B cell (primary cell): ENCODE measurements around the gene MRPL10. TPM values are rescaled to one million over a fixed set of nuclear protein-coding genes. Genes with fewer than 3 reads are reported as not detected.
"Not testable (repeated sequence)": the region's sequence is repeated elsewhere in the genome, so short reads cannot be mapped to it uniquely, and the experiment has no call there.

Source experiments
- ATAC-seq: fragments of 200-7000 bp; cut with Tn5 transposase; one replicate; pipeline ENCODE4 v1.10.0; 2021; ENCODE audit warnings: low read depth, mild to moderate bottlenecking, moderate number of reproducible peaks, moderate library complexity
- CTCF ChIA-PET: fragments of 350-600 bp; sonication (Branson Sonifier 250); formaldehyde crosslinking; loops from one replicate; lab custom pipeline; 2021; ENCODE audit warnings: antibody characterized with exemption, inconsistent platforms; lab: Charles Lee
- POLR2A ChIA-PET: fragments of 350-600 bp; sonication (Branson Sonifier 250); formaldehyde crosslinking; loops from one replicate; lab custom pipeline; 2021; ENCODE audit warnings: antibody characterized with exemption; lab: Charles Lee
- DNase-seq: peaks from one replicate; pipeline ENCODE4 v3.0.0; 2013
- H2AFZ ChIP-seq: 2 replicates; pipeline ENCODE4 v1.6.1; 2012; ENCODE audit warnings: mild to moderate bottlenecking, low read depth, low read length; ENCODE audit not compliant: insufficient read depth, poor library complexity, severe bottlenecking
- H3K27ac ChIP-seq, 2 donors: 1 replicate in 1 of 2; 2 replicates in 1 of 2; pipeline ENCODE4 v1.5.1; 2012 to 2013; ENCODE audit warnings: low read length in 2 of 2, mild to moderate bottlenecking in 2 of 2, moderate library complexity in 1 of 2
- H3K27me3 ChIP-seq, 4 experiments: fragments of 200-600 bp in 1 of 4; sonication (generic) in 1 of 4; replicated peaks in 1 of 4; 1 replicate in 2 of 4; 2 replicates in 2 of 4; pipeline versions ENCODE4 v1.6.1 to v1.7.0; 2013 to 2016; ENCODE audit warnings: low read length in 3 of 4, mild to moderate bottlenecking in 2 of 4, mixed read lengths in 1 of 4, moderate library complexity in 1 of 4; ENCODE audit not compliant: insufficient read depth in 4 of 4, control insufficient read depth in 3 of 4; ENCODE audit errors: control extremely low read depth in 1 of 4
- H3K36me3 ChIP-seq, 2 experiments: replicated peaks in 1 of 2; 1 replicate in 1 of 2; 2 replicates in 1 of 2; pipeline versions ENCODE4 v1.6.1 to v1.7.1; 2013; ENCODE audit warnings: low read length in 1 of 2; ENCODE audit not compliant: insufficient read depth in 2 of 2, control insufficient read depth in 1 of 2; ENCODE audit errors: control extremely low read depth in 1 of 2, extremely low read depth in 1 of 2
- H3K4me1 ChIP-seq, 2 donors: fragments of 200-600 bp in 1 of 2; sonication (generic) in 1 of 2; 1 replicate in 1 of 2; 2 replicates in 1 of 2; pipeline versions ENCODE4 v1.5.1 to v1.6.1; 2013 to 2017; ENCODE audit warnings: low read length in 2 of 2; ENCODE audit not compliant: control insufficient read depth in 2 of 2, insufficient read depth in 2 of 2
- H3K4me2 ChIP-seq: replicated peaks from 2 replicates; pipeline ENCODE3; 2012; ENCODE audit warnings: mild to moderate bottlenecking, low read depth, low read length; ENCODE audit not compliant: poor library complexity, severe bottlenecking
- H3K4me3 ChIP-seq, 5 experiments: fragments of 200-600 bp in 1 of 5; sonication (generic) in 1 of 5; 1 replicate in 3 of 5; 2 replicates in 2 of 5; pipeline versions ENCODE4 v1.5.1 to v1.7.0; 2011 to 2016; ENCODE audit warnings: low read length in 4 of 5, mild to moderate bottlenecking in 4 of 5, low read depth in 2 of 5, control low read depth in 1 of 5, moderate library complexity in 1 of 5; ENCODE audit not compliant: insufficient read depth in 1 of 5; ENCODE audit errors: control extremely low read depth in 1 of 5, extremely low read depth in 1 of 5
- H3K79me2 ChIP-seq: fragments of 200-600 bp; sonication (generic); one replicate; pipeline ENCODE4 v1.6.0; 2016; ENCODE audit warnings: low read length; ENCODE audit not compliant: control insufficient read depth, insufficient read depth
- H3K9ac ChIP-seq: fragments of 200-600 bp; sonication (generic); 2 replicates; pipeline ENCODE4 v1.6.1; 2017; ENCODE audit warnings: mild to moderate bottlenecking, low read length, moderate library complexity
- H3K9me3 ChIP-seq, 3 donors: one replicate each; pipeline versions ENCODE4 v1.6.1 to v1.7.1; 2013; ENCODE audit warnings: low read length in 2 of 3; ENCODE audit not compliant: control insufficient read depth in 2 of 3, insufficient read depth in 1 of 3; ENCODE audit errors: control extremely low read depth in 1 of 3
- H4K20me1 ChIP-seq: 2 replicates; pipeline ENCODE4 v1.6.0; 2012; ENCODE audit warnings: mild to moderate bottlenecking, low read length; ENCODE audit not compliant: insufficient read depth, control insufficient read depth, poor library complexity, severe bottlenecking
- H3K27ac Mint-ChIP-seq: one replicate; pipeline ENCODE4 v1.8.0; 2021; ENCODE audit warnings: mixed read lengths
- H3K27me3 Mint-ChIP-seq: one replicate; pipeline ENCODE4 v1.8.0; 2021; ENCODE audit warnings: mixed read lengths
- H3K4me1 Mint-ChIP-seq: one replicate; pipeline ENCODE4 v1.8.0; 2021; ENCODE audit warnings: mixed read lengths
- H3K4me3 Mint-ChIP-seq: one replicate; pipeline ENCODE4 v1.8.0; 2021; ENCODE audit warnings: mixed read lengths
- H3K9me3 Mint-ChIP-seq: one replicate; pipeline ENCODE4 v1.8.0; 2022; ENCODE audit warnings: mixed read lengths; ENCODE audit not compliant: insufficient read depth
- EZH2 ChIP-seq: IDR thresholded peaks from 2 replicates; pipeline ENCODE4 v1.6.1; 2012; ENCODE audit warnings: borderline replicate concordance, low read depth, mild to moderate bottlenecking, moderate library complexity, low read length; ENCODE audit not compliant: insufficient read depth, poor library complexity, severe bottlenecking
- WGBS: methylation state at CpG from one replicate; pipeline ENCODE4 v1.1.5; 2013; ENCODE audit warnings: missing lambda C conversion rate; ENCODE audit not compliant: insufficient coverage; 5-methylcytosine and 5-hydroxymethylcytosine counted together
- intact Hi-C: fragments of 100-400 bp; cut with micrococcal nuclease; formaldehyde crosslinking; loops from one replicate; pipeline ENCODE4 v1.10.0; 2022
- polyA plus RNA-seq: library from polyadenylated mRNA; depleted of rRNA; stranded (reverse); fragments of >200 nt; gene quantifications from 2 replicates; pipeline ENCODE4 v1.2.3, GENCODE V29; 2012
- total RNA-seq, 2 donors: library from RNA; stranded (reverse); fragments of 120-200 nt in 1 of 2; gene quantifications; 1 replicate in 1 of 2; 2 replicates in 1 of 2; pipeline versions ENCODE4 v1.2.3 to v1.2.4, GENCODE V29; 2013 to 2022
- TF ChIP-seq, protein P1 (sequence below): fragments of 200-600 bp; IDR thresholded peaks from one replicate; pipeline ENCODE4 v1.8.0; 2022; ENCODE audit warnings: antibody characterized with exemption, mild to moderate bottlenecking

The MRPL10 gene
- total and polyA plus RNA-seq, 2 donors (not counting 1 experiment from before 2014, with no cell fraction given): 34.8 to 39.4 TPM

GRCh38 chr17:47774987-47775580 lies 56.3 kb downstream of the MRPL10 start:
- ATAC-seq: no peak
- DNase-seq: no peak
- H3K4me3 ChIP-seq: no peak overlapping the region
- Mint-ChIP-seq H3K27ac (no peak overlapping the region), H3K4me3 (no peak overlapping the region), H3K27me3 (peaks cover 50% of the 10 kb centered on the region), H3K9me3 (no peaks in the 10 kb centered on the region), H3K4me1 (no peaks in the 10 kb centered on the region)
- H3K4me1 ChIP-seq: no peaks in the 10 kb centered on the region
- no peak overlapping the region for H3K27ac ChIP-seq
- ChIA-PET CTCF (interaction anchor here (1.1 to 2.1 kb wide), 3 partner anchors 76 to 114 kb away, joined by 3 to 5 read pairs (median 5); no protein-coding TSS in a partner anchor), POLR2A (no interaction called here)
- no peaks in the 10 kb centered on the region for H3K36me3 ChIP-seq
- H3K79me2 ChIP-seq: no peaks in the 10 kb centered on the region
- WGBS: 89% methylated on average over 1 of the region's 1 CpG
- H3K9ac ChIP-seq: no peak overlapping the region
- intact Hi-C loops: no loop called here
- H3K27me3 ChIP-seq: peaks cover 0 to 44% (median 23%) of the 10 kb centered on the region in 4 experiments
- H4K20me1 ChIP-seq: no peaks in the 10 kb centered on the region
- no peak overlapping the region for H3K4me2 ChIP-seq
- TF ChIP-seq EZH2: no peak
- TF ChIP-seq, protein P1, sequence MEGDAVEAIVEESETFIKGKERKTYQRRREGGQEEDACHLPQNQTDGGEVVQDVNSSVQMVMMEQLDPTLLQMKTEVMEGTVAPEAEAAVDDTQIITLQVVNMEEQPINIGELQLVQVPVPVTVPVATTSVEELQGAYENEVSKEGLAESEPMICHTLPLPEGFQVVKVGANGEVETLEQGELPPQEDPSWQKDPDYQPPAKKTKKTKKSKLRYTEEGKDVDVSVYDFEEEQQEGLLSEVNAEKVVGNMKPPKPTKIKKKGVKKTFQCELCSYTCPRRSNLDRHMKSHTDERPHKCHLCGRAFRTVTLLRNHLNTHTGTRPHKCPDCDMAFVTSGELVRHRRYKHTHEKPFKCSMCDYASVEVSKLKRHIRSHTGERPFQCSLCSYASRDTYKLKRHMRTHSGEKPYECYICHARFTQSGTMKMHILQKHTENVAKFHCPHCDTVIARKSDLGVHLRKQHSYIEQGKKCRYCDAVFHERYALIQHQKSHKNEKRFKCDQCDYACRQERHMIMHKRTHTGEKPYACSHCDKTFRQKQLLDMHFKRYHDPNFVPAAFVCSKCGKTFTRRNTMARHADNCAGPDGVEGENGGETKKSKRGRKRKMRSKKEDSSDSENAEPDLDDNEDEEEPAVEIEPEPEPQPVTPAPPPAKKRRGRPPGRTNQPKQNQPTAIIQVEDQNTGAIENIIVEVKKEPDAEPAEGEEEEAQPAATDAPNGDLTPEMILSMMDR: no peak
- peaks cover 2 to 15% (median 8%) of the 10 kb centered on the region in 3 donors for H3K9me3 ChIP-seq
- no peak overlapping the region for H2AFZ ChIP-seq

GRCh38 chr17:47774331-47774730 lies 57.0 kb downstream of the MRPL10 start:
- Mint-ChIP-seq H3K4me3 (no peak overlapping the region), H3K9me3 (no peaks in the 10 kb centered on the region), H3K27ac (no peak overlapping the region), H3K27me3 (peaks cover 51% of the 10 kb centered on the region), H3K4me1 (no peaks in the 10 kb centered on the region)
- POLR2A ChIA-PET: no interaction called here
- Histone ChIP-seq H3K27ac (no peak overlapping the region), H3K9me3 (peaks cover 2 to 15% (median 8%) of the 10 kb centered on the region in 3 donors), H3K4me3 (no peak overlapping the region), H4K20me1 (no peaks in the 10 kb centered on the region), H3K36me3 (no peaks in the 10 kb centered on the region), H3K9ac (no peak overlapping the region), H3K4me1 (no peaks in the 10 kb centered on the region), H2AFZ (no peak overlapping the region), H3K79me2 (no peaks in the 10 kb centered on the region), H3K4me2 (no peak overlapping the region), H3K27me3 (peaks cover 0 to 44% (median 23%) of the 10 kb centered on the region in 4 experiments)
- CTCF ChIA-PET: interaction anchor here (0.9 to 2.1 kb wide), 3 partner anchors 28 to 109 kb away, joined by 3 to 5 read pairs (median 3); no protein-coding TSS in a partner anchor
- TF ChIP-seq EZH2: no peak
- TF ChIP-seq, protein P1: no peak
- intact Hi-C loops: no loop called here
- WGBS: 63% methylated on average over 4 of the region's 4 CpGs
- no peak for DNase-seq
- ATAC-seq: no peak

DNA sequence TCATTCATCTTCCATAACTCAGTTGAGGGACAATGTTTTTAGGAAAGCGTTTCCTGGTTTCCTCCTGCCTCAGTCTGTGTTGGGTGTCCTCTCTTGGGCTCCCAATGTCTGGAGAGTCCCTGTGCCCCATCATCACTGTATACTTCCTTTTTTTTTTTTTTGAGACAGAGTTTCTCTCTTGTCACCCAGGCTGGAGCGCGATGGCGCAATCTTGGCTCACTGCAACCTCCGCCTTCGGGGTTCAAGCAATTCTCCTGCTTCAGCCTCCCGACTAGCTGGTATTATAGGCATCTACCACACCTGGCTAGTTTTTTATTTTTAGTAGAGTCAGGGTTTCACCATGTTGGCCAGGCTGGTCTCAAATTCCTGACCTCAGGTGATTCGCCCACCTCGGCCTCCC lies 57.7 kb downstream of the MRPL10 start:
- peaks cover 54% of the 10 kb centered on the region for H3K27me3 Mint-ChIP-seq
- H4K20me1 ChIP-seq, H3K9ac ChIP-seq, H3K4me3 ChIP-seq, POLR2A ChIA-PET, H3K4me1 ChIP-seq, DNase-seq, intact Hi-C loops, H3K27ac Mint-ChIP-seq, H3K4me3 Mint-ChIP-seq, H3K36me3 ChIP-seq, H3K4me2 ChIP-seq, H3K9me3 Mint-ChIP-seq, H3K79me2 ChIP-seq, H3K4me1 Mint-ChIP-seq, H3K27ac ChIP-seq, H2AFZ ChIP-seq, ATAC-seq: not testable (repeated sequence)
- H3K27me3 ChIP-seq: peaks cover 0 to 44% (median 23%) of the 10 kb centered on the region in 4 experiments
- CTCF ChIA-PET: interaction anchor here (0.5 to 2.1 kb wide), 5 partner anchors 9 to 109 kb away, joined by 3 to 5 read pairs (median 3); partner anchors contain the start of gene TBX21
- peaks cover 2 to 15% (median 8%) of the 10 kb centered on the region in 3 donors for H3K9me3 ChIP-seq
- WGBS: no CpG with 5 or more reads among the region's 9 CpGs
